Tongue (tissue), 2 donors: ENCODE measurements around the gene FAM234B. TPM values are rescaled to one million over a fixed set of nuclear protein-coding genes. Genes with fewer than 3 reads are reported as not detected.

Experiments used
- DNase-seq: peaks from one replicate; pipeline ENCODE4 v3.0.0-alpha.2; 2015
- total RNA-seq: library from RNA; depleted of rRNA; stranded (reverse); fragments of >200 nt; gene quantifications from one replicate; pipeline ENCODE4 v1.2.3, GENCODE V29; 2014

The FAM234B gene
- total RNA-seq, 1 donor from 2014 or later = 3.0 TPM

GRCh38 chr12:13093191-13093847, 49.1 kb downstream of the FAM234B start:
- DNase-seq = no peak

GRCh38 chr12:13093848-13094220, 49.7 kb downstream of the FAM234B start:
- DNase-seq = peak; percentile 60

- no peak for DNase-seq
Measured at GRCh38 chr12:13094367-13094766, 50.2 kb downstream of the FAM234B start.

GRCh38 chr12:13095266-13095995, 51.2 kb downstream of the FAM234B start:
- DNase-seq = peak; percentile 24

- DNase-seq = peak; percentile 50
Measured at GRCh38 chr12:13097491-13098011, 53.4 kb downstream of the FAM234B start.

- DNase-seq = peak; percentile 21
Measured at GRCh38 chr12:13099066-13099843, 55.1 kb downstream of the FAM234B start.

- DNase-seq = peak; percentile 48
Measured at GRCh38 chr12:13099844-13100604, 55.8 kb downstream of the FAM234B start.

- no peak for DNase-seq
Measured at GRCh38 chr12:13100605-13100881, 56.4 kb downstream of the FAM234B start.

- peak; percentile 94 for DNase-seq
Measured at GRCh38 chr12:13100882-13101769, 56.9 kb downstream of the FAM234B start.

GRCh38 chr12:13101821-13102375, 57.7 kb downstream of the FAM234B start:
- peak; percentile 24 for DNase-seq

GRCh38 chr12:13102461-13103195, 58.4 kb downstream of the FAM234B start:
- DNase-seq = peak; percentile 30

- no peak for DNase-seq
Measured at GRCh38 chr12:13103391-13104033, 59.3 kb downstream of the FAM234B start, which contains the start of gene GSG1. Gene GSG1 (minus strand): TSS chr12:13103667. CDS start chr12:13103512, 155 bp downstream.

- no peak for DNase-seq
Measured at GRCh38 chr12:13104409-13104808, 60.2 kb downstream of the FAM234B start.

GRCh38 chr12:13105781-13106180, 61.6 kb downstream of the FAM234B start:
- no peak for DNase-seq

- no peak for DNase-seq
Measured at GRCh38 chr12:13106666-13107065, 62.5 kb downstream of the FAM234B start.

- no peak for DNase-seq
Measured at GRCh38 chr12:13112968-13113367, 68.8 kb downstream of the FAM234B start.

GRCh38 chr12:13114251-13115052, 70.3 kb downstream of the FAM234B start:
- DNase-seq = peak; percentile 37

GRCh38 chr12:13116259-13116658, 72.1 kb downstream of the FAM234B start:
- no peak for DNase-seq

GRCh38 chr12:13117029-13117428, 72.8 kb downstream of the FAM234B start:
- DNase-seq = no peak
